ENCODE measurements around the gene CAB39.

The CAB39 gene

GRCh38 chr2:230788554-230789175 is 76.0 kb downstream of the CAB39 start:
- Histone ChIP-seq H4K20me1 (ENCODE audit: insufficient read depth, low read length) (0 out of 2 replicates have a peak, but pooled peaks cover 4% of the 10 kb centered on the region), H3K36me3 (ENCODE audit: insufficient read depth, low read length) (peaks cover 71% of the 10 kb centered on the region), H3K27ac (ENCODE audit: low read length) (no peak overlapping the region), H2AFZ (ENCODE audit: low read depth, low read length) (no peak overlapping the region), H3K27me3 (ENCODE audit: insufficient read depth, low read length, poor library complexity) (no peaks in the 10 kb centered on the region), H3K9ac (ENCODE audit: low read depth, low read length) (no peak overlapping the region), H3K4me2 (ENCODE audit: insufficient read depth, low read length) (no peak overlapping the region), H3K79me2 (ENCODE audit: insufficient read depth, low read length) (peaks cover 39% of the 10 kb centered on the region), H3K9me3 (ENCODE audit: insufficient read depth, low read length, severe bottlenecking) (peaks cover 8% of the 10 kb centered on the region), H3K4me1 (ENCODE audit: insufficient read depth, low read length) (no peaks in the 10 kb centered on the region), H3K4me3 (ENCODE audit: low read depth in 1 of 2, low read length in 2 of 2) (no peak overlapping the region)
- DNase-seq (no peak), ATAC-seq (ENCODE audit: insufficient read depth, low read depth) (no peak)
- TF ChIP-seq EZH2 (IDR thresholded peaks at IDR 0.05; ENCODE audit: borderline replicate concordance, low read depth, low read length, severe bottlenecking) = no peak
- TF ChIP-seq, protein P1, sequence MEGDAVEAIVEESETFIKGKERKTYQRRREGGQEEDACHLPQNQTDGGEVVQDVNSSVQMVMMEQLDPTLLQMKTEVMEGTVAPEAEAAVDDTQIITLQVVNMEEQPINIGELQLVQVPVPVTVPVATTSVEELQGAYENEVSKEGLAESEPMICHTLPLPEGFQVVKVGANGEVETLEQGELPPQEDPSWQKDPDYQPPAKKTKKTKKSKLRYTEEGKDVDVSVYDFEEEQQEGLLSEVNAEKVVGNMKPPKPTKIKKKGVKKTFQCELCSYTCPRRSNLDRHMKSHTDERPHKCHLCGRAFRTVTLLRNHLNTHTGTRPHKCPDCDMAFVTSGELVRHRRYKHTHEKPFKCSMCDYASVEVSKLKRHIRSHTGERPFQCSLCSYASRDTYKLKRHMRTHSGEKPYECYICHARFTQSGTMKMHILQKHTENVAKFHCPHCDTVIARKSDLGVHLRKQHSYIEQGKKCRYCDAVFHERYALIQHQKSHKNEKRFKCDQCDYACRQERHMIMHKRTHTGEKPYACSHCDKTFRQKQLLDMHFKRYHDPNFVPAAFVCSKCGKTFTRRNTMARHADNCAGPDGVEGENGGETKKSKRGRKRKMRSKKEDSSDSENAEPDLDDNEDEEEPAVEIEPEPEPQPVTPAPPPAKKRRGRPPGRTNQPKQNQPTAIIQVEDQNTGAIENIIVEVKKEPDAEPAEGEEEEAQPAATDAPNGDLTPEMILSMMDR (IDR thresholded peaks at IDR 0.05; ENCODE audit: borderline replicate concordance, extremely low read depth, low read length, poor library complexity, severe bottlenecking) = no peak

- Histone ChIP-seq H3K4me2 (ENCODE audit: insufficient read depth, low read length) (no peak overlapping the region), H3K9me3 (ENCODE audit: insufficient read depth, low read length, severe bottlenecking) (peaks cover 6% of the 10 kb centered on the region), H3K4me3 (ENCODE audit: low read depth in 1 of 2, low read length in 2 of 2) (no peak overlapping the region), H3K9ac (ENCODE audit: low read depth, low read length) (no peak overlapping the region), H3K36me3 (ENCODE audit: insufficient read depth, low read length) (peaks cover 66% of the 10 kb centered on the region), H3K79me2 (ENCODE audit: insufficient read depth, low read length) (peaks cover 31% of the 10 kb centered on the region), H2AFZ (ENCODE audit: low read depth, low read length) (no peak overlapping the region), H3K27ac (ENCODE audit: low read length) (no peak overlapping the region), H4K20me1 (ENCODE audit: insufficient read depth, low read length) (0 out of 2 replicates have a peak, but pooled peaks cover 4% of the 10 kb centered on the region), H3K4me1 (ENCODE audit: insufficient read depth, low read length) (no peaks in the 10 kb centered on the region), H3K27me3 (ENCODE audit: insufficient read depth, low read length, poor library complexity) (no peaks in the 10 kb centered on the region)
- no peak for DNase-seq
- ATAC-seq (ENCODE audit: insufficient read depth, low read depth) = no peak
- no peak for TF ChIP-seq EZH2 (IDR thresholded peaks at IDR 0.05; ENCODE audit: borderline replicate concordance, low read depth, low read length, severe bottlenecking)
- TF ChIP-seq, protein P1 (IDR thresholded peaks at IDR 0.05; ENCODE audit: borderline replicate concordance, extremely low read depth, low read length, poor library complexity, severe bottlenecking) = no peak
Observed at GRCh38 chr2:230790981-230791380, 78.3 kb downstream of the CAB39 start.

GRCh38 chr2:230793572-230794359 is 81.1 kb downstream of the CAB39 start:
- no peaks in the 10 kb centered on the region for H3K27me3 ChIP-seq (ENCODE audit: insufficient read depth, low read length, poor library complexity)
- H3K36me3 ChIP-seq (ENCODE audit: insufficient read depth, low read length) = peaks cover 70% of the 10 kb centered on the region
- no peak overlapping the region for H2AFZ ChIP-seq (ENCODE audit: low read depth, low read length)
- TF ChIP-seq, protein P1 (IDR thresholded peaks at IDR 0.05; ENCODE audit: borderline replicate concordance, extremely low read depth, low read length, poor library complexity, severe bottlenecking) = no peak
- TF ChIP-seq EZH2 (IDR thresholded peaks at IDR 0.05; ENCODE audit: borderline replicate concordance, low read depth, low read length, severe bottlenecking) = no peak
- H3K4me1 ChIP-seq (ENCODE audit: insufficient read depth, low read length) = no peaks in the 10 kb centered on the region
- ATAC-seq (ENCODE audit: insufficient read depth, low read depth) = no peak
- peaks cover 7% of the 10 kb centered on the region; the same call in 1 of the 2 replicates for H4K20me1 ChIP-seq (ENCODE audit: insufficient read depth, low read length)
- no peak overlapping the region for H3K9ac ChIP-seq (ENCODE audit: low read depth, low read length)
- DNase-seq = no peak
- no peak overlapping the region for H3K4me2 ChIP-seq (ENCODE audit: insufficient read depth, low read length)
- no peaks in the 10 kb centered on the region for H3K9me3 ChIP-seq (ENCODE audit: insufficient read depth, low read length, severe bottlenecking)
- H3K4me3 ChIP-seq (ENCODE audit: low read depth in 1 of 2, low read length in 2 of 2) = no peak overlapping the region
- peaks cover 18% of the 10 kb centered on the region for H3K79me2 ChIP-seq (ENCODE audit: insufficient read depth, low read length)
- H3K27ac ChIP-seq (ENCODE audit: low read length) = no peak overlapping the region
